Fibroblast of gingiva (primary cell): ENCODE results near the gene CHAMP1.
"Not testable (repeated sequence)": the region's sequence is repeated elsewhere in the genome, so short reads cannot be mapped to it uniquely, and the experiment has no call there.

Experiments
- DNase-seq: peaks from one replicate; pipeline ENCODE4 v3.0.0-alpha.2; 2011; ENCODE audit warnings: low read depth

The CHAMP1 gene

GRCh38 chr13:114299604-114300305 is 14.5 kb upstream of the CHAMP1 start:
- no peak for DNase-seq

- DNase-seq: no peak
Observed at GRCh38 chr13:114303700-114304327, 10.5 kb upstream of the CHAMP1 start.

- DNase-seq: no peak
Observed at GRCh38 chr13:114304346-114305034, 9.8 kb upstream of the CHAMP1 start.

- DNase-seq: no peak
Observed at GRCh38 chr13:114309086-114309485, 5.2 kb upstream of the CHAMP1 start.

GRCh38 chr13:114309806-114310410 is 4.4 kb upstream of the CHAMP1 start:
- DNase-seq: no peak

- DNase-seq: no peak
Observed at GRCh38 chr13:114310956-114311355, 3.3 kb upstream of the CHAMP1 start.

GRCh38 chr13:114311387-114311786 is 2.9 kb upstream of the CHAMP1 start:
- no peak for DNase-seq

GRCh38 chr13:114311908-114312307 is 2.4 kb upstream of the CHAMP1 start:
- DNase-seq: peak; percentile 52

GRCh38 chr13:114313061-114313860 is 1.0 kb upstream of the CHAMP1 start:
- no peak for DNase-seq

- no peak for DNase-seq
Observed at GRCh38 chr13:114315074-114315785, 927 bp downstream of the CHAMP1 start.

- DNase-seq: no peak
Observed at GRCh38 chr13:114318624-114319023, 4.3 kb downstream of the CHAMP1 start.

GRCh38 chr13:114319441-114319913 is 5.2 kb downstream of the CHAMP1 start:
- DNase-seq: peak; percentile 83

GRCh38 chr13:114320065-114320464 is 5.8 kb downstream of the CHAMP1 start:
- no peak for DNase-seq

- DNase-seq: no peak
Observed at GRCh38 chr13:114321256-114321655, 7.0 kb downstream of the CHAMP1 start.

GRCh38 chr13:114323349-114323748 is 9.0 kb downstream of the CHAMP1 start:
- no peak for DNase-seq

- DNase-seq: no peak
Observed at GRCh38 chr13:114324334-114324733, 10.0 kb downstream of the CHAMP1 start.

GRCh38 chr13:114325729-114326128 is 11.4 kb downstream of the CHAMP1 start:
- no peak for DNase-seq

GRCh38 chr13:114328034-114328433 is 13.7 kb downstream of the CHAMP1 start:
- no peak for DNase-seq

GRCh38 chr13:114328595-114328994 is 14.3 kb downstream of the CHAMP1 start:
- DNase-seq: no peak

- DNase-seq: no peak
Observed at GRCh38 chr13:114330086-114330485, 15.8 kb downstream of the CHAMP1 start.

- DNase-seq: not testable (repeated sequence)
Observed at GRCh38 chr13:114333881-114334280, 19.6 kb downstream of the CHAMP1 start.
